Stimulated activated naive CD8-positive, alpha-beta T cell treated with anti-CD3 and anti-CD28 coated beads, Interleukin-15, amount 100 ng/mL, for 72 hours (primary cell): ENCODE results near the gene TNIK.

Source experiments
- ATAC-seq: fragments of 150-1000 bp; cut with Tn5 transposase; 2 replicates; pipeline ENCODE4 v1.10.0; 2021; ENCODE audit warnings: mild to moderate bottlenecking, moderate library complexity
- DNase-seq, 2 donors: peaks; one replicate each; pipeline ENCODE4 v3.0.0; 2021 to 2022
- H3K27ac Mint-ChIP-seq, 2 donors: one replicate each; pipeline ENCODE4 v1.8.0; 2022; ENCODE audit warnings: mild to moderate bottlenecking in 2 of 2, mixed read lengths in 2 of 2, moderate library complexity in 2 of 2
- H3K27me3 Mint-ChIP-seq: one replicate; pipeline ENCODE4 v1.8.0; 2022; ENCODE audit warnings: mixed read lengths
- H3K4me1 Mint-ChIP-seq: one replicate; pipeline ENCODE4 v1.8.0; 2022; ENCODE audit warnings: mild to moderate bottlenecking, mixed read lengths
- H3K4me3 Mint-ChIP-seq, 2 donors: one replicate each; pipeline ENCODE4 v1.8.0; 2022; ENCODE audit warnings: mild to moderate bottlenecking in 2 of 2, mixed read lengths in 2 of 2, moderate library complexity in 1 of 2
- H3K9me3 Mint-ChIP-seq, 2 donors: one replicate each; pipeline ENCODE4 v1.8.0; 2022; ENCODE audit warnings: mixed read lengths in 2 of 2

TNIK gene

GRCh38 chr3:171485338-171485737, 25.1 kb upstream of the TNIK start:
- H3K9me3 Mint-ChIP-seq: no peaks in the 10 kb centered on the region
- peaks cover 16% of the 10 kb centered on the region for H3K4me1 Mint-ChIP-seq
- no peaks in the 10 kb centered on the region for H3K27me3 Mint-ChIP-seq
- ATAC-seq (no peak), DNase-seq (no peak)
- H3K4me3 Mint-ChIP-seq: no peak overlapping the region
- no peak overlapping the region for H3K27ac Mint-ChIP-seq

- peak overlapping the region; percentile 32 to 46 for H3K4me3 Mint-ChIP-seq
- ATAC-seq: peak; percentile 48
Observed at GRCh38 chr3:171481011-171481410, 20.8 kb upstream of the TNIK start.

GRCh38 chr3:171480526-171480925, 20.3 kb upstream of the TNIK start:
- no peak for DNase-seq
- Mint-ChIP-seq H3K9me3 (no peaks in the 10 kb centered on the region), H3K27me3 (no peaks in the 10 kb centered on the region), H3K27ac (peak overlapping the region; percentile 22 to 79), H3K4me1 (peaks cover 15% of the 10 kb centered on the region), H3K4me3 (peak overlapping the region; percentile 32 to 46)
- peak; percentile 91 for ATAC-seq

More at GRCh38 chr3:171481011-171481410, 20.8 kb upstream of the TNIK start:
- Mint-ChIP-seq H3K4me1 (peaks cover 15% of the 10 kb centered on the region), H3K27ac (peak overlapping the region; percentile 1 to 79), H3K9me3 (no peaks in the 10 kb centered on the region), H3K27me3 (no peaks in the 10 kb centered on the region)
- DNase-seq: no peak

- H3K27ac Mint-ChIP-seq: no peak overlapping the region
Observed at GRCh38 chr3:171476532-171477102, 16.4 kb upstream of the TNIK start.

GRCh38 chr3:171472552-171472951, 12.3 kb upstream of the TNIK start:
- Mint-ChIP-seq H3K27ac (no peak overlapping the region), H3K9me3 (no peaks in the 10 kb centered on the region), H3K4me1 (no peaks in the 10 kb centered on the region), H3K4me3 (no peak overlapping the region), H3K27me3 (no peaks in the 10 kb centered on the region)
- ATAC-seq (no peak), DNase-seq (no peak)

More at GRCh38 chr3:171476532-171477102, 16.4 kb upstream of the TNIK start:
- ATAC-seq: no peak
- no peak for DNase-seq
- Mint-ChIP-seq H3K9me3 (no peaks in the 10 kb centered on the region), H3K27me3 (no peaks in the 10 kb centered on the region), H3K4me1 (peaks cover 15% of the 10 kb centered on the region), H3K4me3 (no peak overlapping the region)

- ATAC-seq (no peak), DNase-seq (no peak)
- H3K27ac Mint-ChIP-seq: no peak overlapping the region
- no peaks in the 10 kb centered on the region for H3K9me3 Mint-ChIP-seq
- no peaks in the 10 kb centered on the region for H3K27me3 Mint-ChIP-seq
- no peaks in the 10 kb centered on the region for H3K4me1 Mint-ChIP-seq
- H3K4me3 Mint-ChIP-seq: no peak overlapping the region
Observed at GRCh38 chr3:171470714-171471227, 10.6 kb upstream of the TNIK start.

- Mint-ChIP-seq H3K4me3 (no peak overlapping the region), H3K4me1 (no peaks in the 10 kb centered on the region), H3K27me3 (no peaks in the 10 kb centered on the region), H3K27ac (no peak overlapping the region), H3K9me3 (no peaks in the 10 kb centered on the region)
- no peak for ATAC-seq
- no peak for DNase-seq
Observed at GRCh38 chr3:171469376-171469775, 9.2 kb upstream of the TNIK start.

GRCh38 chr3:171468296-171468906, 8.2 kb upstream of the TNIK start:
- ATAC-seq: no peak
- H3K27ac Mint-ChIP-seq: no peak overlapping the region
- H3K27me3 Mint-ChIP-seq: no peaks in the 10 kb centered on the region
- H3K4me3 Mint-ChIP-seq: no peak overlapping the region
- no peaks in the 10 kb centered on the region for H3K4me1 Mint-ChIP-seq
- no peak for DNase-seq
- no peaks in the 10 kb centered on the region for H3K9me3 Mint-ChIP-seq

GRCh38 chr3:171465763-171466162, 5.6 kb upstream of the TNIK start:
- H3K4me3 Mint-ChIP-seq: no peak overlapping the region
- H3K4me1 Mint-ChIP-seq: peaks cover 12% of the 10 kb centered on the region
- no peaks in the 10 kb centered on the region for H3K9me3 Mint-ChIP-seq
- DNase-seq: no peak
- no peaks in the 10 kb centered on the region for H3K27me3 Mint-ChIP-seq
- H3K27ac Mint-ChIP-seq: no peak overlapping the region
- ATAC-seq: no peak

- Mint-ChIP-seq H3K4me1 (peaks cover 12% of the 10 kb centered on the region), H3K9me3 (no peaks in the 10 kb centered on the region), H3K27me3 (no peaks in the 10 kb centered on the region), H3K4me3 (no peak overlapping the region), H3K27ac (no peak overlapping the region)
- DNase-seq (no peak), ATAC-seq (no peak)
Observed at GRCh38 chr3:171464462-171464861, 4.3 kb upstream of the TNIK start.

GRCh38 chr3:171462224-171462623, 2.0 kb upstream of the TNIK start:
- no peaks in the 10 kb centered on the region for H3K9me3 Mint-ChIP-seq
- DNase-seq: no peak
- no peak overlapping the region for H3K27ac Mint-ChIP-seq
- H3K4me3 Mint-ChIP-seq: peak overlapping the region; percentile 98 to 100
- no peaks in the 10 kb centered on the region for H3K27me3 Mint-ChIP-seq
- peaks cover 27% of the 10 kb centered on the region for H3K4me1 Mint-ChIP-seq
- ATAC-seq: no peak

GRCh38 chr3:171461525-171461917, 1.3 kb upstream of the TNIK start:
- DNase-seq (no peak), ATAC-seq (no peak)
- H3K27me3 Mint-ChIP-seq: no peaks in the 10 kb centered on the region
- peak overlapping the region; percentile 98 to 100 for H3K4me3 Mint-ChIP-seq
- peaks cover 34% of the 10 kb centered on the region for H3K4me1 Mint-ChIP-seq
- H3K9me3 Mint-ChIP-seq: no peaks in the 10 kb centered on the region
- H3K27ac Mint-ChIP-seq: no peak overlapping the region

- peak in 1 of 2 donors; percentile 38 for DNase-seq
- Mint-ChIP-seq H3K27ac (peak overlapping the region; percentile 94 to 96), H3K4me3 (peak overlapping the region; percentile 98 to 100), H3K4me1 (peaks cover 39% of the 10 kb centered on the region), H3K27me3 (no peaks in the 10 kb centered on the region), H3K9me3 (no peaks in the 10 kb centered on the region)
- peak; percentile 46 for ATAC-seq
Observed at GRCh38 chr3:171460725-171461524, 720 bp upstream of the TNIK start.

GRCh38 chr3:171459137-171459941, 866 bp downstream of the TNIK start:
- ATAC-seq (peak; percentile 40), DNase-seq (peak; percentile 58 to 60)
- H3K27me3 Mint-ChIP-seq: no peaks in the 10 kb centered on the region
- H3K4me1 Mint-ChIP-seq: peaks cover 49% of the 10 kb centered on the region
- H3K4me3 Mint-ChIP-seq: peak overlapping the region; percentile 98 to 100
- no peaks in the 10 kb centered on the region for H3K9me3 Mint-ChIP-seq
- peak overlapping the region; percentile 95 to 97 for H3K27ac Mint-ChIP-seq

GRCh38 chr3:171458864-171459136, 1.4 kb downstream of the TNIK start:
- no peaks in the 10 kb centered on the region for H3K9me3 Mint-ChIP-seq
- DNase-seq (no peak), ATAC-seq (no peak)
- peak overlapping the region; percentile 98 to 100 for H3K4me3 Mint-ChIP-seq
- no peaks in the 10 kb centered on the region for H3K27me3 Mint-ChIP-seq
- peak overlapping the region; percentile 95 to 97 for H3K27ac Mint-ChIP-seq
- H3K4me1 Mint-ChIP-seq: peaks cover 49% of the 10 kb centered on the region
